ENCODE measurements around the gene CDIPT.

GRCh38 chr16:29839822-29840221 is 23.2 kb downstream of the CDIPT start:
- TF ChIP-seq CTCF (IDR thresholded peaks at IDR 0.05) (no peak), EP300 (IDR thresholded peaks at IDR 0.05) (no peak)
